ENCODE data around the gene FANCC.

Gene FANCC

GRCh38 chr9:95081998-95082397, 235.5 kb downstream of the FANCC start:
- Histone ChIP-seq H3K9ac (ENCODE audit: insufficient read length, low read depth) (no peak overlapping the region), H3K9me3 (ENCODE audit: insufficient read depth, low read length) (no peaks in the 10 kb centered on the region), H3K4me3 (ENCODE audit: insufficient read length, low read depth) (no peak overlapping the region), H3K4me1 (ENCODE audit: insufficient read depth, insufficient read length) (peaks cover 27% of the 10 kb centered on the region), H3K36me3 (ENCODE audit: insufficient read depth, insufficient read length, low read length) (peaks cover 55% of the 10 kb centered on the region), H3K27me3 (ENCODE audit: insufficient read depth, insufficient read length) (no peaks in the 10 kb centered on the region)
- DNase-seq (ENCODE audit: low read depth, low spot score): no peak
- TF ChIP-seq SUZ12 (IDR thresholded peaks at IDR 0.05; ENCODE audit: extremely low read depth, insufficient read depth, insufficient read length) (no peak), ZNF274 (IDR thresholded peaks at IDR 0.05; ENCODE audit: low read depth, low read length) (no peak), YY1 (IDR thresholded peaks at IDR 0.05; ENCODE audit: insufficient read depth, insufficient read length) (no peak)

GRCh38 chr9:95080961-95081647, 236.4 kb downstream of the FANCC start:
- Histone ChIP-seq H3K9ac (ENCODE audit: insufficient read length, low read depth) (no peak overlapping the region), H3K36me3 (ENCODE audit: insufficient read depth, insufficient read length, low read length) (peaks cover 52% of the 10 kb centered on the region), H3K4me3 (ENCODE audit: insufficient read length, low read depth) (no peak overlapping the region), H3K27me3 (ENCODE audit: insufficient read depth, insufficient read length) (no peaks in the 10 kb centered on the region), H3K9me3 (ENCODE audit: insufficient read depth, low read length) (no peaks in the 10 kb centered on the region), H3K4me1 (ENCODE audit: insufficient read depth, insufficient read length) (peaks cover 24% of the 10 kb centered on the region)
- TF ChIP-seq ZNF274 (IDR thresholded peaks at IDR 0.05; ENCODE audit: low read depth, low read length): no peak
- TF ChIP-seq YY1 (IDR thresholded peaks at IDR 0.05; ENCODE audit: insufficient read depth, insufficient read length): no peak
- TF ChIP-seq SUZ12 (IDR thresholded peaks at IDR 0.05; ENCODE audit: extremely low read depth, insufficient read depth, insufficient read length): no peak
- no peak for DNase-seq (ENCODE audit: low read depth, low spot score)

- DNase-seq (ENCODE audit: low read depth, low spot score): no peak
- TF ChIP-seq ZNF274 (IDR thresholded peaks at IDR 0.05; ENCODE audit: low read depth, low read length) (no peak), YY1 (IDR thresholded peaks at IDR 0.05; ENCODE audit: insufficient read depth, insufficient read length) (no peak), SUZ12 (IDR thresholded peaks at IDR 0.05; ENCODE audit: extremely low read depth, insufficient read depth, insufficient read length) (no peak)
- no peak overlapping the region for H3K4me3 ChIP-seq (ENCODE audit: insufficient read length, low read depth)
- H3K4me1 ChIP-seq (ENCODE audit: insufficient read depth, insufficient read length): peaks cover 20% of the 10 kb centered on the region
- H3K27me3 ChIP-seq (ENCODE audit: insufficient read depth, insufficient read length): no peaks in the 10 kb centered on the region
- peaks cover 46% of the 10 kb centered on the region for H3K36me3 ChIP-seq (ENCODE audit: insufficient read depth, insufficient read length, low read length)
- H3K9ac ChIP-seq (ENCODE audit: insufficient read length, low read depth): no peak overlapping the region
- no peaks in the 10 kb centered on the region for H3K9me3 ChIP-seq (ENCODE audit: insufficient read depth, low read length)
These were observed 238.0 kb downstream of the FANCC start for GRCh38 chr9:95079461-95079860.

GRCh38 chr9:95078939-95079338, 238.6 kb downstream of the FANCC start:
- Histone ChIP-seq H3K4me1 (ENCODE audit: insufficient read depth, insufficient read length) (peaks cover 20% of the 10 kb centered on the region), H3K36me3 (ENCODE audit: insufficient read depth, insufficient read length, low read length) (peaks cover 48% of the 10 kb centered on the region), H3K9me3 (ENCODE audit: insufficient read depth, low read length) (no peaks in the 10 kb centered on the region), H3K9ac (ENCODE audit: insufficient read length, low read depth) (no peak overlapping the region), H3K4me3 (ENCODE audit: insufficient read length, low read depth) (no peak overlapping the region), H3K27me3 (ENCODE audit: insufficient read depth, insufficient read length) (no peaks in the 10 kb centered on the region)
- no peak for TF ChIP-seq SUZ12 (IDR thresholded peaks at IDR 0.05; ENCODE audit: extremely low read depth, insufficient read depth, insufficient read length)
- no peak for TF ChIP-seq ZNF274 (IDR thresholded peaks at IDR 0.05; ENCODE audit: low read depth, low read length)
- no peak for TF ChIP-seq YY1 (IDR thresholded peaks at IDR 0.05; ENCODE audit: insufficient read depth, insufficient read length)
- peak; percentile 51 for DNase-seq (ENCODE audit: low read depth, low spot score)

GRCh38 chr9:95078511-95078910, 239.0 kb downstream of the FANCC start:
- Histone ChIP-seq H3K9ac (ENCODE audit: insufficient read length, low read depth) (peak overlapping the region; percentile 6), H3K4me1 (ENCODE audit: insufficient read depth, insufficient read length) (peaks cover 19% of the 10 kb centered on the region), H3K27me3 (ENCODE audit: insufficient read depth, insufficient read length) (no peaks in the 10 kb centered on the region), H3K4me3 (ENCODE audit: insufficient read length, low read depth) (no peak overlapping the region), H3K9me3 (ENCODE audit: insufficient read depth, low read length) (no peaks in the 10 kb centered on the region), H3K36me3 (ENCODE audit: insufficient read depth, insufficient read length, low read length) (peaks cover 49% of the 10 kb centered on the region)
- TF ChIP-seq SUZ12 (IDR thresholded peaks at IDR 0.05; ENCODE audit: extremely low read depth, insufficient read depth, insufficient read length) (no peak), YY1 (IDR thresholded peaks at IDR 0.05; ENCODE audit: insufficient read depth, insufficient read length) (no peak), ZNF274 (IDR thresholded peaks at IDR 0.05; ENCODE audit: low read depth, low read length) (no peak)
- no peak for DNase-seq (ENCODE audit: low read depth, low spot score)

- TF ChIP-seq ZNF274 (IDR thresholded peaks at IDR 0.05; ENCODE audit: low read depth, low read length) (no peak), SUZ12 (IDR thresholded peaks at IDR 0.05; ENCODE audit: extremely low read depth, insufficient read depth, insufficient read length) (no peak), YY1 (IDR thresholded peaks at IDR 0.05; ENCODE audit: insufficient read depth, insufficient read length) (no peak)
- no peaks in the 10 kb centered on the region for H3K9me3 ChIP-seq (ENCODE audit: insufficient read depth, low read length)
- peaks cover 45% of the 10 kb centered on the region for H3K36me3 ChIP-seq (ENCODE audit: insufficient read depth, insufficient read length, low read length)
- DNase-seq (ENCODE audit: low read depth, low spot score): no peak
- no peaks in the 10 kb centered on the region for H3K27me3 ChIP-seq (ENCODE audit: insufficient read depth, insufficient read length)
- peaks cover 15% of the 10 kb centered on the region for H3K4me1 ChIP-seq (ENCODE audit: insufficient read depth, insufficient read length)
- peak overlapping the region; percentile 6 for H3K9ac ChIP-seq (ENCODE audit: insufficient read length, low read depth)
- H3K4me3 ChIP-seq (ENCODE audit: insufficient read length, low read depth): no peak overlapping the region
These were observed 239.6 kb downstream of the FANCC start for GRCh38 chr9:95077766-95078370.

GRCh38 chr9:95077053-95077765, 240.3 kb downstream of the FANCC start:
- H3K4me3 ChIP-seq (ENCODE audit: insufficient read length, low read depth): no peak overlapping the region
- H3K9ac ChIP-seq (ENCODE audit: insufficient read length, low read depth): no peak overlapping the region
- H3K9me3 ChIP-seq (ENCODE audit: insufficient read depth, low read length): no peaks in the 10 kb centered on the region
- no peak for DNase-seq (ENCODE audit: low read depth, low spot score)
- H3K27me3 ChIP-seq (ENCODE audit: insufficient read depth, insufficient read length): no peaks in the 10 kb centered on the region
- TF ChIP-seq SUZ12 (IDR thresholded peaks at IDR 0.05; ENCODE audit: extremely low read depth, insufficient read depth, insufficient read length) (no peak), YY1 (IDR thresholded peaks at IDR 0.05; ENCODE audit: insufficient read depth, insufficient read length) (no peak), ZNF274 (IDR thresholded peaks at IDR 0.05; ENCODE audit: low read depth, low read length) (no peak)
- H3K4me1 ChIP-seq (ENCODE audit: insufficient read depth, insufficient read length): peaks cover 15% of the 10 kb centered on the region
- peaks cover 39% of the 10 kb centered on the region for H3K36me3 ChIP-seq (ENCODE audit: insufficient read depth, insufficient read length, low read length)
